Endodermal cell (in vitro differentiated cells): ENCODE results near the gene GABRG3. TPM values are rescaled to one million over a fixed set of nuclear protein-coding genes. Genes with fewer than 3 reads are reported as not detected.
A peak's percentile ranks its signal among the peaks of the same experiment; 100 is the strongest.

Source experiments
- DNase-seq: peaks from one replicate; pipeline ENCODE4 v3.0.0-alpha.2; 2017
- H3K27ac ChIP-seq: 2 replicates; pipeline ENCODE4 v1.5.1; 2013; ENCODE audit warnings: mild to moderate bottlenecking, low read depth, low read length, moderate library complexity
- H3K27me3 ChIP-seq: 2 replicates; pipeline ENCODE4 v1.6.1; 2013; ENCODE audit warnings: mild to moderate bottlenecking, low read length, moderate library complexity; ENCODE audit not compliant: insufficient read depth, control insufficient read depth, poor library complexity, severe bottlenecking
- H3K36me3 ChIP-seq: 2 replicates; pipeline ENCODE4 v1.7.0; 2013; ENCODE audit warnings: mild to moderate bottlenecking, low read length, moderate library complexity; ENCODE audit not compliant: control insufficient read depth, insufficient read depth
- H3K4me1 ChIP-seq: one replicate; pipeline ENCODE4 v1.7.0; 2013; ENCODE audit warnings: low read length; ENCODE audit not compliant: control insufficient read depth, insufficient read depth
- H3K4me3 ChIP-seq: 2 replicates; pipeline ENCODE4 v1.5.1; 2013; ENCODE audit warnings: mild to moderate bottlenecking, low read length, moderate library complexity
- H3K9ac ChIP-seq: 2 replicates; pipeline ENCODE4 v1.6.1; 2013; ENCODE audit warnings: mild to moderate bottlenecking, low read length, moderate library complexity; ENCODE audit not compliant: poor library complexity, severe bottlenecking; ENCODE audit errors: extremely low read depth
- H3K9me3 ChIP-seq: 2 replicates; pipeline ENCODE4 v1.6.1; 2013; ENCODE audit warnings: mild to moderate bottlenecking, low read length, moderate library complexity; ENCODE audit not compliant: control insufficient read depth
- H3K27ac Mint-ChIP-seq: 2 replicates; pipeline ENCODE4 v1.8.0; 2020; ENCODE audit warnings: mixed read lengths
- H3K27me3 Mint-ChIP-seq: 2 replicates; pipeline ENCODE4 v1.8.0; 2021; ENCODE audit warnings: mild to moderate bottlenecking, mixed read lengths; ENCODE audit not compliant: insufficient read depth
- H3K36me3 Mint-ChIP-seq: 2 replicates; pipeline ENCODE4 v1.8.0; 2020; ENCODE audit warnings: low read depth, mixed read lengths
- H3K4me1 Mint-ChIP-seq: 2 replicates; pipeline ENCODE4 v1.8.0; 2020; ENCODE audit warnings: mixed read lengths
- H3K4me3 Mint-ChIP-seq: 2 replicates; pipeline ENCODE4 v1.8.0; 2020; ENCODE audit warnings: mild to moderate bottlenecking, moderate library complexity, mixed read lengths
- H3K9me3 Mint-ChIP-seq: 2 replicates; pipeline ENCODE4 v1.8.0; 2020; ENCODE audit warnings: mild to moderate bottlenecking, mixed read lengths
- CTCF ChIP-seq: fragments of 200-600 bp; sonication (generic); conservative IDR thresholded peaks from 2 replicates; pipeline ENCODE4 v1.5.0; 2021; ENCODE audit warnings: antibody characterized with exemption, mild to moderate bottlenecking
- WGBS, 2 experiments: methylation state at CpG; one replicate each; pipeline versions ENCODE4 v1.1.5 to v1.1.7; 2013; ENCODE audit warnings: missing lambda C conversion rate in 2 of 2, mixed read lengths in 1 of 2; ENCODE audit not compliant: insufficient coverage in 1 of 2, insufficient read length in 1 of 2; 5-methylcytosine and 5-hydroxymethylcytosine counted together
- total RNA-seq, 2 donors: library from RNA; stranded (reverse); fragmentation: NEBNext Ultra II Directional in 1 of 2; extraction: Animal tissue kit (Norgen Biotek cat#: 25700) in 1 of 2; gene quantifications; 2 replicates in 1 of 2; 3 replicates in 1 of 2; pipeline ENCODE4 v1.2.1, GENCODE V29; 2021

Gene GABRG3
- total RNA-seq, 2 donors from 2014 or later, result 0.48 to 0.84 TPM

DNA sequence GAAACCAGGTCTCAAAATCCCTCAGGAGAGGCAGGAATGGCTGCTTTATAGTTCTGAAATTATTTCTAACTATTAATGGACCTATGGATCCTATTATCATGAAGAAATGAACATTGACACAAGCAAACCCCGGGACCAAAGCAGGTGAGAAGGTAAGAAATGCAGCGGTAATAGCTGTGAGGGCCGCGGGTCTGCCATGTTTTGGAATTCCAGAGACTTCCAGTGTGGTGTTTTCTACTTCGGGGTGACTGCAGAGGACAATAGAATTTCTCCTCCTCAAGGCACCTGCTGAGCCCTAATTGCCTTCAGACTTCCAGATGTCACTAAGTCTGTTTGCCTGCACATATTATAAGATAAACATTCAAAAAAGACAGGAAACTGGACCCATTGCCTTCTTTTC lies 437.4 kb downstream of the GABRG3 start:
- H3K27ac Mint-ChIP-seq, result no peak overlapping the region
- Histone ChIP-seq H3K9me3 (no peaks in the 10 kb centered on the region), H3K27me3 (no peaks in the 10 kb centered on the region), H3K4me1 (no peaks in the 10 kb centered on the region), H3K36me3 (no peaks in the 10 kb centered on the region), H3K9ac (no peak overlapping the region), H3K27ac (no peak overlapping the region), H3K4me3 (no peak overlapping the region)
- no peaks in the 10 kb centered on the region for H3K9me3 Mint-ChIP-seq
- H3K4me1 Mint-ChIP-seq, result peaks cover 5% of the 10 kb centered on the region
- H3K4me3 Mint-ChIP-seq, result no peak overlapping the region
- no peaks in the 10 kb centered on the region for H3K27me3 Mint-ChIP-seq
- H3K36me3 Mint-ChIP-seq, result no peaks in the 10 kb centered on the region
- TF ChIP-seq CTCF, result no peak
- 93 to 97% methylated on average over 4 to 5 of the region's 5 CpGs for WGBS, 2 experiments
- DNase-seq, result peak; percentile 60

- peaks cover 5% of the 10 kb centered on the region for H3K4me1 Mint-ChIP-seq
- 94 to 95% methylated on average over 4 to 6 of the region's 6 CpGs for WGBS, 2 experiments
- no peak for DNase-seq
Measured at GRCh38 chr15:27410996-27411605, 440.1 kb downstream of the GABRG3 start.

GRCh38 chr15:27412415-27412814 lies 441.4 kb downstream of the GABRG3 start:
- DNase-seq, result peak; percentile 57
- Mint-ChIP-seq H3K36me3 (no peaks in the 10 kb centered on the region), H3K27ac (no peak overlapping the region), H3K9me3 (no peaks in the 10 kb centered on the region), H3K27me3 (no peaks in the 10 kb centered on the region), H3K4me3 (no peak overlapping the region), H3K4me1 (peaks cover 5% of the 10 kb centered on the region)
- Histone ChIP-seq H3K27ac (no peak overlapping the region), H3K36me3 (no peaks in the 10 kb centered on the region), H3K4me3 (no peak overlapping the region), H3K27me3 (no peaks in the 10 kb centered on the region), H3K9ac (no peak overlapping the region), H3K9me3 (no peaks in the 10 kb centered on the region), H3K4me1 (no peaks in the 10 kb centered on the region)
- 25 to 47% methylated on average over 1 to 6 of the region's 6 CpGs for WGBS, 2 experiments
- TF ChIP-seq CTCF, result no peak

More at GRCh38 chr15:27410996-27411605, 440.1 kb downstream of the GABRG3 start:
- peak overlapping the region; percentile 28 for H3K27ac ChIP-seq
- H3K4me3 Mint-ChIP-seq, result no peak overlapping the region
- no peaks in the 10 kb centered on the region for H3K9me3 Mint-ChIP-seq
- H3K9ac ChIP-seq, result no peak overlapping the region
- H3K4me3 ChIP-seq, result no peak overlapping the region
- no peaks in the 10 kb centered on the region for H3K9me3 ChIP-seq
- H3K27me3 Mint-ChIP-seq, result no peaks in the 10 kb centered on the region
- no peaks in the 10 kb centered on the region for H3K36me3 Mint-ChIP-seq
- no peak overlapping the region for H3K27ac Mint-ChIP-seq
- no peaks in the 10 kb centered on the region for H3K4me1 ChIP-seq
- TF ChIP-seq CTCF, result no peak
- H3K36me3 ChIP-seq, result no peaks in the 10 kb centered on the region
- no peaks in the 10 kb centered on the region for H3K27me3 ChIP-seq
